ENCODE measurements around the gene ELP6. TPM values are rescaled to one million over a fixed set of nuclear protein-coding genes. Genes with fewer than 3 reads are reported as not detected.

ELP6 gene
- total RNA-seq, 1 experiment from 2014 or later: 26.9 TPM

DNA sequence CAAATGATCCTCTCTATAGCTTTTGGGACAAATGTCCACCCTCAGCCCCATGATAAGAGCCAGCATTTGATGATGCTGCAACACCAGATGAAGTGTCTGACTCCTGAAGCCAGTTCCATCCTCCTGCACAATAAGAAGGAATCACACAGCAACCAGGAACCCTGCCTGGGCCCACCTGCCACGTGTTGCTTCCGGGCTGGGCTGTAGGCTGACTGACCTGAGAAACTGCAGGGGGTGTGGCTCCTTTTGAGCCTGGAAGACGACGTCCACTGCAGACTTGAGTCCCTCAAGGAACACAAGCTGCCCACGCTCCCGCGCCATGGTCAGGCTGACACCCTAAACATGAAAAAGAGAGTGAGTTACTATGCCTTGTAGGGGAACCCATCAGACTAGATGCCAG is 9.4 kb downstream of the ELP6 start:
- TF ChIP-seq, protein P1, sequence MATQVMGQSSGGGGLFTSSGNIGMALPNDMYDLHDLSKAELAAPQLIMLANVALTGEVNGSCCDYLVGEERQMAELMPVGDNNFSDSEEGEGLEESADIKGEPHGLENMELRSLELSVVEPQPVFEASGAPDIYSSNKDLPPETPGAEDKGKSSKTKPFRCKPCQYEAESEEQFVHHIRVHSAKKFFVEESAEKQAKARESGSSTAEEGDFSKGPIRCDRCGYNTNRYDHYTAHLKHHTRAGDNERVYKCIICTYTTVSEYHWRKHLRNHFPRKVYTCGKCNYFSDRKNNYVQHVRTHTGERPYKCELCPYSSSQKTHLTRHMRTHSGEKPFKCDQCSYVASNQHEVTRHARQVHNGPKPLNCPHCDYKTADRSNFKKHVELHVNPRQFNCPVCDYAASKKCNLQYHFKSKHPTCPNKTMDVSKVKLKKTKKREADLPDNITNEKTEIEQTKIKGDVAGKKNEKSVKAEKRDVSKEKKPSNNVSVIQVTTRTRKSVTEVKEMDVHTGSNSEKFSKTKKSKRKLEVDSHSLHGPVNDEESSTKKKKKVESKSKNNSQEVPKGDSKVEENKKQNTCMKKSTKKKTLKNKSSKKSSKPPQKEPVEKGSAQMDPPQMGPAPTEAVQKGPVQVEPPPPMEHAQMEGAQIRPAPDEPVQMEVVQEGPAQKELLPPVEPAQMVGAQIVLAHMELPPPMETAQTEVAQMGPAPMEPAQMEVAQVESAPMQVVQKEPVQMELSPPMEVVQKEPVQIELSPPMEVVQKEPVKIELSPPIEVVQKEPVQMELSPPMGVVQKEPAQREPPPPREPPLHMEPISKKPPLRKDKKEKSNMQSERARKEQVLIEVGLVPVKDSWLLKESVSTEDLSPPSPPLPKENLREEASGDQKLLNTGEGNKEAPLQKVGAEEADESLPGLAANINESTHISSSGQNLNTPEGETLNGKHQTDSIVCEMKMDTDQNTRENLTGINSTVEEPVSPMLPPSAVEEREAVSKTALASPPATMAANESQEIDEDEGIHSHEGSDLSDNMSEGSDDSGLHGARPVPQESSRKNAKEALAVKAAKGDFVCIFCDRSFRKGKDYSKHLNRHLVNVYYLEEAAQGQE (IDR thresholded peaks at IDR 0.05; ENCODE audit: insufficient read depth in 1 of 2, low read depth in 2 of 2, low read length in 1 of 2): no peak
- CTCF ChIA-PET: no interaction called here
- no peak overlapping the region for H3K4me3 ChIP-seq (ENCODE audit: low read depth in 2 of 2, low read length in 2 of 2)
- H3K4me1 ChIP-seq (ENCODE audit: control insufficient read depth, insufficient read depth, low read length): no peaks in the 10 kb centered on the region
- no peaks in the 10 kb centered on the region for H3K36me3 ChIP-seq (ENCODE audit: control insufficient read depth, insufficient read depth, low read length)
- in situ Hi-C loops (cut with HindIII; ENCODE audit: low pct_unique_long_range_greater_than_20kb, low sequenced_read_pairs) (no loop called here), intact Hi-C loops (cut with micrococcal nuclease; ENCODE audit: unreplicated experiment) (no loop called here)
- no peaks in the 10 kb centered on the region for H3K27me3 ChIP-seq (ENCODE audit: control insufficient read depth, insufficient read depth, low read length)
- no peak for ATAC-seq
- no peak overlapping the region for H3K27ac ChIP-seq (ENCODE audit: low read length)
- no TSS peak for BruUV-seq (replicated peaks)
- POLR2A ChIA-PET: no interaction called here
- no peaks in the 10 kb centered on the region for H3K9me3 ChIP-seq (ENCODE audit: control insufficient read depth, insufficient read depth, low read depth, low read length)
- no peak for DNase-seq (ENCODE audit: low read depth, low spot score)

DNA sequence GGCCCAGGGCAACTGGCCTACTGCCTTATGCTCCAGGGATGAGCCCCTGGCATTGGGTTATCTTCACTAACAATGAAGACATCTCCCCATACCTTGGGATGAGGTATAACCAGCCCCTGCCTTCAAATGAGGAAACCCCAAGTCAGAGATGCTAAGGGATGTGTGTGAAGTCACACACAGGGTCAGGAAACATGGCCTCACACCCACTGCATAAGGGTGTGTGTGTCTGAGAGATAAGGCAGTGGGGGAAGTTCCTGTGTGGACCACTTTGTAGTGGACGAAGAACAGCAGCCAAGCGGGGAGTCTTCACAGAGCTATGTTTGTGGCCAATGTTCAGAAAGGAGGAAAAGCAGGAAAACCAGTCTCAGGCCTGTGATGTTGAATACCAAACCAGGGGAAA is 10.5 kb downstream of the ELP6 start:
- Histone ChIP-seq H3K4me3 (ENCODE audit: low read depth in 2 of 2, low read length in 2 of 2) (no peak overlapping the region), H3K27ac (ENCODE audit: low read length) (no peak overlapping the region), H3K36me3 (ENCODE audit: control insufficient read depth, insufficient read depth, low read length) (no peaks in the 10 kb centered on the region), H3K4me1 (ENCODE audit: control insufficient read depth, insufficient read depth, low read length) (no peaks in the 10 kb centered on the region), H3K27me3 (ENCODE audit: control insufficient read depth, insufficient read depth, low read length) (no peaks in the 10 kb centered on the region), H3K9me3 (ENCODE audit: control insufficient read depth, insufficient read depth, low read depth, low read length) (no peaks in the 10 kb centered on the region)
- TF ChIP-seq, protein P1 (IDR thresholded peaks at IDR 0.05; ENCODE audit: insufficient read depth in 1 of 2, low read depth in 2 of 2, low read length in 1 of 2): no peak
- TF ChIP-seq POLR2AphosphoS5 (IDR thresholded peaks at IDR 0.05; ENCODE audit: low read depth, low read length) (no peak), TCF7L2 (IDR thresholded peaks at IDR 0.05; ENCODE audit: low read depth, low read length) (no peak), SIN3A (IDR thresholded peaks at IDR 0.05; ENCODE audit: borderline replicate concordance, insufficient read depth, low read depth, low read length) (no peak)
- TF ChIP-seq, protein P2, sequence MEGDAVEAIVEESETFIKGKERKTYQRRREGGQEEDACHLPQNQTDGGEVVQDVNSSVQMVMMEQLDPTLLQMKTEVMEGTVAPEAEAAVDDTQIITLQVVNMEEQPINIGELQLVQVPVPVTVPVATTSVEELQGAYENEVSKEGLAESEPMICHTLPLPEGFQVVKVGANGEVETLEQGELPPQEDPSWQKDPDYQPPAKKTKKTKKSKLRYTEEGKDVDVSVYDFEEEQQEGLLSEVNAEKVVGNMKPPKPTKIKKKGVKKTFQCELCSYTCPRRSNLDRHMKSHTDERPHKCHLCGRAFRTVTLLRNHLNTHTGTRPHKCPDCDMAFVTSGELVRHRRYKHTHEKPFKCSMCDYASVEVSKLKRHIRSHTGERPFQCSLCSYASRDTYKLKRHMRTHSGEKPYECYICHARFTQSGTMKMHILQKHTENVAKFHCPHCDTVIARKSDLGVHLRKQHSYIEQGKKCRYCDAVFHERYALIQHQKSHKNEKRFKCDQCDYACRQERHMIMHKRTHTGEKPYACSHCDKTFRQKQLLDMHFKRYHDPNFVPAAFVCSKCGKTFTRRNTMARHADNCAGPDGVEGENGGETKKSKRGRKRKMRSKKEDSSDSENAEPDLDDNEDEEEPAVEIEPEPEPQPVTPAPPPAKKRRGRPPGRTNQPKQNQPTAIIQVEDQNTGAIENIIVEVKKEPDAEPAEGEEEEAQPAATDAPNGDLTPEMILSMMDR (IDR thresholded peaks at IDR 0.05): no peak
- DNase-seq (ENCODE audit: low read depth, low spot score) (no peak), ATAC-seq (no peak)
- BruUV-seq (replicated peaks): no TSS peak
- intact Hi-C loops (cut with micrococcal nuclease; ENCODE audit: unreplicated experiment) (no loop called here), in situ Hi-C loops (cut with HindIII; ENCODE audit: low pct_unique_long_range_greater_than_20kb, low sequenced_read_pairs) (no loop called here)
- ChIA-PET POLR2A (no interaction called here), CTCF (no interaction called here)
